GM12878 (cell line): ENCODE data around the gene ASIC2. TPM values are rescaled to one million over a fixed set of nuclear protein-coding genes. Genes with fewer than 3 reads are reported as not detected.

ENCODE experiments used
- ATAC-seq: fragments of 200-7000 bp; cut with Tn5 transposase; 3 replicates; pipeline ENCODE4 v1.9.1; 2020; ENCODE audit warnings: mild to moderate bottlenecking, moderate library complexity
- BruUV-seq: library from RNA; stranded (reverse); fragments of 400-500 nt; replicated peaks from 2 replicates; lab custom pipeline; 2021; lab: Mats Ljungman, UMichigan
- CTCF ChIA-PET: fragments of 300-600 bp; sonication (Branson Sonifier 250); formaldehyde crosslinking; extraction: SDS; loops from one replicate; lab custom pipeline; 2021; ENCODE audit warnings: inconsistent platforms; lab: Yijun Ruan, JAX
- POLR2A ChIA-PET: fragments of 350-600 bp; formaldehyde crosslinking; extraction: SDS; loops from one replicate; lab custom pipeline; 2021; ENCODE audit warnings: inconsistent platforms; lab: Charles Lee
- RAD21 ChIA-PET: fragments of 300-600 bp; sonication (Branson Sonifier 250); formaldehyde crosslinking; loops from one replicate; lab custom pipeline; 2023; ENCODE audit warnings: antibody characterized with exemption; ENCODE audit not compliant: unreplicated experiment; lab: Charles Lee
- SMC1A ChIA-PET: fragments of 300-600 bp; sonication (Branson Sonifier 250); formaldehyde crosslinking; loops from one replicate; lab custom pipeline; 2023; ENCODE audit not compliant: unreplicated experiment, uncharacterized antibody; lab: Charles Lee
- DNase-seq: peaks from one replicate; pipeline ENCODE4 v3.0.0-alpha.2; 2011; ENCODE audit warnings: low read depth, low spot score
- FAIRE-seq: peaks from 3 replicates; lab custom pipeline; 2011; peaks lifted over from hg19 to GRCh38; lab: Jason Lieb, UNC
- H2AFZ ChIP-seq: 2 replicates; pipeline ENCODE4 v1.6.0; 2011; ENCODE audit warnings: low read depth, low read length, control low read depth; ENCODE audit not compliant: control insufficient read depth
- H3K27ac ChIP-seq: 2 replicates; pipeline ENCODE4 v1.5.1; 2011; ENCODE audit warnings: control low read depth; ENCODE audit not compliant: control insufficient read depth, insufficient read depth
- H3K27me3 ChIP-seq, 2 experiments: replicated peaks in 1 of 2; 2 replicates each; pipeline versions ENCODE4 v1.6.0 to v1.6.1; 2011; ENCODE audit warnings: low read length in 1 of 2; ENCODE audit not compliant: control insufficient read depth in 2 of 2, insufficient read depth in 2 of 2
- H3K36me3 ChIP-seq, 2 experiments: 2 replicates each; pipeline ENCODE4 v1.5.1; 2011; ENCODE audit warnings: low read length in 1 of 2; ENCODE audit not compliant: control insufficient read depth in 2 of 2, insufficient read depth in 2 of 2
- H3K4me1 ChIP-seq: 2 replicates; pipeline ENCODE4 v1.6.1; 2011; ENCODE audit warnings: mild to moderate bottlenecking, low read length, moderate library complexity, mixed read lengths; ENCODE audit not compliant: control insufficient read depth, insufficient read depth
- H3K4me2 ChIP-seq: 2 replicates; pipeline ENCODE4 v1.6.0; 2011; ENCODE audit warnings: control low read depth; ENCODE audit not compliant: control insufficient read depth, insufficient read depth
- H3K4me3 ChIP-seq: fragments of 200-600 bp; sonication (generic); 2 replicates; pipeline ENCODE4 v1.5.1; 2016
- H3K79me2 ChIP-seq: 2 replicates; pipeline ENCODE4 v1.6.0; 2011; ENCODE audit warnings: low read length; ENCODE audit not compliant: control insufficient read depth, insufficient read depth
- H3K9ac ChIP-seq: 2 replicates; pipeline ENCODE4 v1.8.0; 2011; ENCODE audit warnings: low read length, control low read depth, mixed read lengths; ENCODE audit not compliant: control insufficient read depth, insufficient read depth
- H3K9me3 ChIP-seq: replicated peaks from 3 replicates; pipeline ENCODE4 v1.5.1; 2011; ENCODE audit warnings: mild to moderate bottlenecking, low read length; ENCODE audit not compliant: control insufficient read depth, insufficient read depth
- H4K20me1 ChIP-seq: 2 replicates; pipeline ENCODE4 v1.6.0; 2011; ENCODE audit not compliant: control insufficient read depth, insufficient read depth
- CHD1 ChIP-seq: IDR thresholded peaks from 2 replicates; pipeline ENCODE4 v1.6.1; 2012; ENCODE audit warnings: low read depth, low read length, improper control_type of control experiment
- CREM ChIP-seq: IDR thresholded peaks from 2 replicates; pipeline ENCODE4 v1.6.1; 2014; ENCODE audit warnings: antibody characterized with exemption, low read depth
- FOS ChIP-seq: IDR thresholded peaks from 3 replicates; pipeline ENCODE4 v1.6.1; 2011; ENCODE audit warnings: borderline replicate concordance; ENCODE audit not compliant: insufficient read length; ENCODE audit errors: extremely low read depth
- GABPA ChIP-seq: IDR thresholded peaks from 2 replicates; pipeline ENCODE4 v1.6.1; 2014; ENCODE audit warnings: antibody characterized with exemption, low read depth, mild to moderate bottlenecking, inconsistent platforms
- IKZF1 ChIP-seq: fragments of 450-650 bp; conservative IDR thresholded peaks from 2 replicates; pipeline ENCODE4 v1.6.1; 2017; ENCODE audit warnings: antibody characterized with exemption, mild to moderate bottlenecking
- MEF2B ChIP-seq: fragments of 450-650 bp; IDR thresholded peaks from 2 replicates; pipeline ENCODE4 v1.6.1; 2018; ENCODE audit warnings: mild to moderate bottlenecking, moderate library complexity; ENCODE audit not compliant: partially characterized antibody, poor library complexity, severe bottlenecking
- MYB ChIP-seq: fragments of 150-350 bp; IDR thresholded peaks from 2 replicates; pipeline ENCODE4 v1.6.1; 2014; ENCODE audit warnings: mild to moderate bottlenecking, low read depth, low read length, borderline replicate concordance
- NFIC ChIP-seq: IDR thresholded peaks from 2 replicates; pipeline ENCODE4 v1.6.1; 2012; ENCODE audit warnings: low read depth, mild to moderate bottlenecking, inconsistent platforms, low read length, moderate library complexity
- NR2C1 ChIP-seq: fragments of 450-650 bp; IDR thresholded peaks from 2 replicates; pipeline ENCODE4 v1.6.1; 2017; ENCODE audit warnings: antibody characterized with exemption, mild to moderate bottlenecking, moderate library complexity
- RFX5 ChIP-seq: IDR thresholded peaks from 2 replicates; pipeline ENCODE4 v1.6.1; 2011; ENCODE audit warnings: low read depth, low read length, improper control_type of control experiment
- SREBF1 ChIP-seq: IDR thresholded peaks from 2 replicates; pipeline ENCODE4 v1.6.1; 2012; ENCODE audit warnings: mild to moderate bottlenecking, low read length
- TBL1XR1 ChIP-seq: IDR thresholded peaks from 2 replicates; pipeline ENCODE4 v1.6.1; 2012; ENCODE audit warnings: low read depth, low read length, improper control_type of control experiment
- WGBS: methylation state at CpG from one replicate; pipeline ENCODE4 v1.1.6; 2016; ENCODE audit warnings: low lambda C conversion rate; ENCODE audit not compliant: insufficient replicate concordance, insufficient coverage; ENCODE audit errors: missing lambda C conversion rate; 5-methylcytosine and 5-hydroxymethylcytosine counted together
- in situ Hi-C: fragments of 300-500 bp; cut with MboI; formaldehyde crosslinking; loops from 9 replicates; pipeline ENCODE4 v1.14.3; 2018; ENCODE audit warnings: mixed read lengths
- intact Hi-C: fragments of 100-400 bp; cut with micrococcal nuclease; formaldehyde crosslinking; loops from one replicate; pipeline ENCODE4 v1.14.2; 2022; ENCODE audit not compliant: unreplicated experiment
- polyA plus RNA-seq, 11 experiments: library from polyadenylated mRNA; depleted of rRNA in 4 of 11; unstranded in 6 of 11; stranded (reverse) in 5 of 11; fragments of >200 nt; fragmentation: Nextera tagmentation in 4 of 11; fragmentation: Illumina TruSeq in 1 of 11; extraction: Ambion mirVana in 4 of 11; extraction: Trizol in 1 of 11; gene quantifications; 1 replicate in 1 of 11; 2 replicates in 10 of 11; pipeline versions ENCODE4 v1.2.1 to v1.2.3, GENCODE V29; 2011 to 2016; ENCODE audit warnings: inconsistent platforms in 2 of 11, missing spikeins in 2 of 11, low read depth in 1 of 11
- total RNA-seq, 4 experiments: library from RNA; depleted of rRNA in 3 of 4; stranded (reverse); fragments of >200 nt in 3 of 4; fragmentation: Illumina TruSeq in 1 of 4; extraction: Trizol in 1 of 4; gene quantifications; 2 replicates each; pipeline versions ENCODE4 v1.2.1 to v1.2.3, GENCODE V29; 2013 to 2021
- TF ChIP-seq, protein P1 (sequence below): fragments of 450-650 bp; IDR thresholded peaks from 2 replicates; pipeline ENCODE4 v1.6.1; 2018; ENCODE audit warnings: mild to moderate bottlenecking, low read depth, moderate library complexity; ENCODE audit not compliant: partially characterized antibody
- TF ChIP-seq, protein P2 (sequence below): IDR thresholded peaks from 2 replicates; pipeline ENCODE4 v1.6.1; 2012; ENCODE audit warnings: low read depth, low read length, improper control_type of control experiment

Gene ASIC2
- total and polyA plus RNA-seq, 10 of the 15 experiments (the other 5 are each of a cell fraction or from before 2014, with no cell fraction given) = not detected

DNA sequence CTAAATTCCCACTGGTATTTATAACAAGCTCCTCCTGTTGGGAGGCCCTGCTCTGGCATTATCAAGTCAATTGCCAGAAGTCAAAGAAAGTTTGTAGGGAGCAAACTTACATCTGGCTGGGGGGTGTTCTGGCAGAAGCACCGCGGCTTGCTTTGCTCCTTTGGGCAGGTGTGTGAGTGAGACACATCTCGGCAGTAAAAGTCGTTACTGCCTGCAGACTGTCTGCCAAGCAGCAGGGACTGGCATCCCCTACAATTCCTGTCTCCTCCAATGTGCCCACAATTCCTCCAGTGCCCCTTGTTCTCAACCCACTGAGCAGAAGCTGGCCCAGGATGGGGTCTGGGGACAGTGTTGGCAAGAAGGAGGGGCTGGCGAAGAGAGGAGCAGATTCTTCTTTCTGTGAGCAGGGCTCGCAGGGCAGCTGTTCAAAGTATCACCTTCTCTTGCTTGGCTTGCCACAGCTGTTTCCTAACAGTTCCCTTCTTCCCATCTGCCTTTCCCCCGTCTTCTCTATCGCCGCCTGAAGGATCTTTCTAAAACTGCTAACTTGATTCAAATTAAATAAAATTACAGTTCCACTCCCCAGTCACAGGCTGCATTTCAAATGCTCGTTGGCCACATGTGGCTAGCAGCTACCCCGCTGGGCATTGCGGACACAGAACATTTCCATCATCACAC is 271.2 kb downstream of the ASIC2 start:
- H4K20me1 ChIP-seq = no peaks in the 10 kb centered on the region
- POLR2A ChIA-PET = no interaction called here
- SMC1A ChIA-PET = no interaction called here
- CTCF ChIA-PET = interaction anchor here (0.6 to 0.9 kb wide), 2 partner anchors 20 to 89 kb away, joined by 3 read pairs; no protein-coding TSS in a partner anchor
- no peak for FAIRE-seq
- H3K4me3 ChIP-seq = no peak overlapping the region
- no peaks in the 10 kb centered on the region for H3K9me3 ChIP-seq
- no peaks in the 10 kb centered on the region for H3K36me3 ChIP-seq
- intact Hi-C loops = no loop called here
- no peak for TF ChIP-seq SREBF1
- TF ChIP-seq TBL1XR1 = no peak
- TF ChIP-seq, protein P1, sequence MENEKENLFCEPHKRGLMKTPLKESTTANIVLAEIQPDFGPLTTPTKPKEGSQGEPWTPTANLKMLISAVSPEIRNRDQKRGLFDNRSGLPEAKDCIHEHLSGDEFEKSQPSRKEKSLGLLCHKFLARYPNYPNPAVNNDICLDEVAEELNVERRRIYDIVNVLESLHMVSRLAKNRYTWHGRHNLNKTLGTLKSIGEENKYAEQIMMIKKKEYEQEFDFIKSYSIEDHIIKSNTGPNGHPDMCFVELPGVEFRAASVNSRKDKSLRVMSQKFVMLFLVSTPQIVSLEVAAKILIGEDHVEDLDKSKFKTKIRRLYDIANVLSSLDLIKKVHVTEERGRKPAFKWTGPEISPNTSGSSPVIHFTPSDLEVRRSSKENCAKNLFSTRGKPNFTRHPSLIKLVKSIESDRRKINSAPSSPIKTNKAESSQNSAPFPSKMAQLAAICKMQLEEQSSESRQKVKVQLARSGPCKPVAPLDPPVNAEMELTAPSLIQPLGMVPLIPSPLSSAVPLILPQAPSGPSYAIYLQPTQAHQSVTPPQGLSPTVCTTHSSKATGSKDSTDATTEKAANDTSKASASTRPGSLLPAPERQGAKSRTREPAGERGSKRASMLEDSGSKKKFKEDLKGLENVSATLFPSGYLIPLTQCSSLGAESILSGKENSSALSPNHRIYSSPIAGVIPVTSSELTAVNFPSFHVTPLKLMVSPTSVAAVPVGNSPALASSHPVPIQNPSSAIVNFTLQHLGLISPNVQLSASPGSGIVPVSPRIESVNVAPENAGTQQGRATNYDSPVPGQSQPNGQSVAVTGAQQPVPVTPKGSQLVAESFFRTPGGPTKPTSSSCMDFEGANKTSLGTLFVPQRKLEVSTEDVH = no peak
- TF ChIP-seq FOS = no peak
- no peak for TF ChIP-seq MYB
- TF ChIP-seq, protein P2, sequence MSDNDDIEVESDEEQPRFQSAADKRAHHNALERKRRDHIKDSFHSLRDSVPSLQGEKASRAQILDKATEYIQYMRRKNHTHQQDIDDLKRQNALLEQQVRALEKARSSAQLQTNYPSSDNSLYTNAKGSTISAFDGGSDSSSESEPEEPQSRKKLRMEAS = no peak
- TF ChIP-seq IKZF1 = no peak
- no peak for TF ChIP-seq NFIC
- no peak for TF ChIP-seq NR2C1
- TF ChIP-seq GABPA = no peak
- TF ChIP-seq CHD1 = no peak
- no peak for TF ChIP-seq CREM
- TF ChIP-seq MEF2B = no peak
- TF ChIP-seq RFX5 = no peak
- H3K27me3 ChIP-seq = peaks cover 0 to 5% of the 10 kb centered on the region in 2 experiments; a peak in 1 of 4 replicates
- BruUV-seq = no TSS peak
- H2AFZ ChIP-seq = no peak overlapping the region
- RAD21 ChIA-PET = no interaction called here
- no peak overlapping the region for H3K4me2 ChIP-seq
- DNase-seq = no peak
- in situ Hi-C loops = no loop called here
- ATAC-seq = no peak
- no peak overlapping the region for H3K27ac ChIP-seq
- H3K79me2 ChIP-seq = no peaks in the 10 kb centered on the region
- no peak overlapping the region for H3K9ac ChIP-seq
- no peaks in the 10 kb centered on the region for H3K4me1 ChIP-seq
- 43% methylated on average over 12 of the region's 12 CpGs for WGBS
